ENCODE data around the gene KCNE3. TPM values are rescaled to one million over a fixed set of nuclear protein-coding genes. Genes with fewer than 3 reads are reported as not detected.

Gene KCNE3
- total RNA-seq, 6 experiments from 2014 or later = 0.09 TPM; not detected in 5

- Mint-ChIP-seq H3K27me3 (ENCODE audit: insufficient read depth) (peaks cover 16% of the 10 kb centered on the region), H3K4me1 (ENCODE audit: low read depth) (peaks cover 8% of the 10 kb centered on the region), H3K27ac (no peak overlapping the region), H3K36me3 (ENCODE audit: low read depth) (no peaks in the 10 kb centered on the region), H3K4me3 (no peak overlapping the region), H3K9me3 (no peaks in the 10 kb centered on the region)
- TF ChIP-seq, protein P1, sequence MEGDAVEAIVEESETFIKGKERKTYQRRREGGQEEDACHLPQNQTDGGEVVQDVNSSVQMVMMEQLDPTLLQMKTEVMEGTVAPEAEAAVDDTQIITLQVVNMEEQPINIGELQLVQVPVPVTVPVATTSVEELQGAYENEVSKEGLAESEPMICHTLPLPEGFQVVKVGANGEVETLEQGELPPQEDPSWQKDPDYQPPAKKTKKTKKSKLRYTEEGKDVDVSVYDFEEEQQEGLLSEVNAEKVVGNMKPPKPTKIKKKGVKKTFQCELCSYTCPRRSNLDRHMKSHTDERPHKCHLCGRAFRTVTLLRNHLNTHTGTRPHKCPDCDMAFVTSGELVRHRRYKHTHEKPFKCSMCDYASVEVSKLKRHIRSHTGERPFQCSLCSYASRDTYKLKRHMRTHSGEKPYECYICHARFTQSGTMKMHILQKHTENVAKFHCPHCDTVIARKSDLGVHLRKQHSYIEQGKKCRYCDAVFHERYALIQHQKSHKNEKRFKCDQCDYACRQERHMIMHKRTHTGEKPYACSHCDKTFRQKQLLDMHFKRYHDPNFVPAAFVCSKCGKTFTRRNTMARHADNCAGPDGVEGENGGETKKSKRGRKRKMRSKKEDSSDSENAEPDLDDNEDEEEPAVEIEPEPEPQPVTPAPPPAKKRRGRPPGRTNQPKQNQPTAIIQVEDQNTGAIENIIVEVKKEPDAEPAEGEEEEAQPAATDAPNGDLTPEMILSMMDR (IDR thresholded peaks at IDR 0.05) = no peak
- no peak for DNase-seq
These were observed 17.0 kb downstream of the KCNE3 start for GRCh38 chr11:74450318-74450717.

GRCh38 chr11:74449369-74449931 lies 17.9 kb downstream of the KCNE3 start:
- TF ChIP-seq, protein P1 (IDR thresholded peaks at IDR 0.05) = peak; percentile 93
- Mint-ChIP-seq H3K27ac (peak overlapping the region; percentile 10), H3K4me3 (peak overlapping the region; percentile 16; the same call in 1 of the 2 replicates), H3K36me3 (ENCODE audit: low read depth) (no peaks in the 10 kb centered on the region), H3K27me3 (ENCODE audit: insufficient read depth) (peaks cover 18% of the 10 kb centered on the region), H3K9me3 (no peaks in the 10 kb centered on the region), H3K4me1 (ENCODE audit: low read depth) (peaks cover 8% of the 10 kb centered on the region)
- peak; percentile 85 for DNase-seq

- no peak for DNase-seq
- TF ChIP-seq, protein P1 (IDR thresholded peaks at IDR 0.05) = no peak
- Mint-ChIP-seq H3K9me3 (no peaks in the 10 kb centered on the region), H3K27ac (no peak overlapping the region), H3K4me1 (ENCODE audit: low read depth) (peaks cover 17% of the 10 kb centered on the region), H3K36me3 (ENCODE audit: low read depth) (no peaks in the 10 kb centered on the region), H3K4me3 (no peak overlapping the region), H3K27me3 (ENCODE audit: insufficient read depth) (peaks cover 17% of the 10 kb centered on the region)
These were observed 19.6 kb downstream of the KCNE3 start for GRCh38 chr11:74447720-74448119.

DNA sequence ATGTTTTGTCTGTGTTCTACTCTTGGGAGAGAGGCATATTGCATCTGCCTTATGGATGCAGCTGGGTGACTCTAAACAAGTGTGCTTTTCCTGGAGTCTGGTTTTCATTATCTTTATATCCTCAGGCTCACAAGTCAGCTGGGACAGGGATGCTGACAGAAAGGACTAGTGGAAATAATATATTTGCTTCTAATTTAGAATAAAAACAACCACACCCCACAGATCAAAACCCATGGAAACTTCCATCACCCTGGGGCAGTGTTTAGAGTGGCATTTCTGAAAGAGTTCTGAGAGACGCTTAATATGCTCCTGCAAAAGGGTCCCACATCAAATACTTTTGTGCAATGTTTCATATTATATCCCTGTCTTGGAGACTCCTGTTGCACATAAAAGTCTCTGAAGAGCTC lies 20.8 kb downstream of the KCNE3 start:
- Mint-ChIP-seq H3K27me3 (ENCODE audit: insufficient read depth) (peaks cover 15% of the 10 kb centered on the region), H3K27ac (no peak overlapping the region), H3K4me3 (no peak overlapping the region), H3K4me1 (ENCODE audit: low read depth) (peaks cover 24% of the 10 kb centered on the region), H3K9me3 (no peaks in the 10 kb centered on the region), H3K36me3 (ENCODE audit: low read depth) (no peaks in the 10 kb centered on the region)
- no peak for DNase-seq
- TF ChIP-seq, protein P1 (IDR thresholded peaks at IDR 0.05) = no peak

GRCh38 chr11:74444173-74444826 lies 23.0 kb downstream of the KCNE3 start:
- TF ChIP-seq, protein P1 (IDR thresholded peaks at IDR 0.05) = no peak
- Mint-ChIP-seq H3K27me3 (ENCODE audit: insufficient read depth) (peaks cover 15% of the 10 kb centered on the region), H3K4me1 (ENCODE audit: low read depth) (peaks cover 17% of the 10 kb centered on the region), H3K9me3 (no peaks in the 10 kb centered on the region), H3K27ac (no peak overlapping the region), H3K36me3 (ENCODE audit: low read depth) (no peaks in the 10 kb centered on the region), H3K4me3 (no peak overlapping the region; the same call in 1 of the 2 replicates)
- DNase-seq = no peak
